Measurements from ENCODE around the gene SPRED1.

Gene SPRED1

DNA sequence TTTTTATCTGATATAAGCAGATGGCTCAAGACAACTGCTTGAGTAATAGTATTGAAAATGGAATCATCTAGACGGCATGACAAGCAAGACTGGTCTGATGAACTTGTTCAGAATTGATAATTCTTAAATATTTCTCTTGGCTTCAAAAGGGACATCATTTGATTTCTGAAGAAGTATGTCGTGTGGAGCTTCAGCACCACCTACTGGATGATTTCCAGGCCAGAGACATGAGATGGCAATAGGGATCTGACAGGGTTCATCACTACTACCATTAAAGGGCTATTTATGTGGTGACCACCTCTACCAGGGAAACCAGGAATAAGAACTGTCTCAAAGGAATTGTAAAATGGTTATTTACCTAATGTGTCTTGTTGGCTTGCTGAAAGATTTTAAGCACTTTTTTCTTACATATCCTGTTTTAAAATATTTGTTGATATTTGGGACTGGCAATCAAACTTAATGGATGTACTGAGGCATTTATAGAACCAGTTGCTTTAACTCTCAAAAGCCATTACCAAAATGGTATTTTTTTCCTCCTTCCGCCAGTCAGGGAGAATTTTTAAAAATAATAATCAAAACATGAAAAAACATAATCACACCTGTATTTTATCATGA lies 101.8 kb downstream of the SPRED1 start:
- DNase-seq (ENCODE audit: low read depth, low spot score): peak; percentile 72

DNA sequence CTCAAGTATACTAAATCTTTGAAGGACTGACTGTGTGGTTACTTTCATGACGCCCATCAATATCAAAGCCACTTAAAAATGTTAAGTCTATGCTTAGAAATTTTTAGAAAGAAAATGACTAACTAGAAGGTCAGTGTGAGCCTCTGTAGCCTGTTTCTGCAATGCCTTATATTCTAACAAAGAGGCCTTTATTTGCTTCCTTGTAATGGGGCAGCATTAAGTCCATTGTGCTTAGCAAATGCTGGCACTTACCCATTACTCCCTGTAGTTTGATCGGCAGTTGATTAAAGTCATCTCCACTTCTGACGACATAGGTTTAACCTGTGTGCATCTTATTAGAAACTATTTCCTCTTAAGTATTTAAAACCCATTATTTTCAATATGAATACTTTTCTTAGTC lies 109.7 kb downstream of the SPRED1 start:
- DNase-seq (ENCODE audit: low read depth, low spot score): no peak

DNA sequence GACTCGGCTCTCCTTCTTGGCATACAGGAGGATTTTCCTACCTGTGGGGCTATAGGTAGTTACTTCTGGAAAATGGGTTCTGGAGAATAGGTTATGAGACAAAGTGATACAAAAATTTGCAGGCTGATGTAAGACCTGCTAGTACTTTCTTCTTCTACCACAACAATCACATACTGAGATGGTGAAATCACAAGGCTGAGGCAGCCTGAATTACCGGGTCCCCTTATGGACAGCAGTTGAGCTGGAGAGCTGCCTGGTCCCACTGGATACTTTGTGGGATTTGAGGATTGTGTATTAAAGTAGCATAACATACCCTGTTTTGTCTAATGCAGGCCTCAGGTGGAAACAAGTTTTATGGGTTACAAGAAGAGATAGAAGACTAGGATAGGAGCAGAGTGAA lies 114.8 kb downstream of the SPRED1 start:
- DNase-seq (ENCODE audit: low read depth, low spot score): no peak

DNA sequence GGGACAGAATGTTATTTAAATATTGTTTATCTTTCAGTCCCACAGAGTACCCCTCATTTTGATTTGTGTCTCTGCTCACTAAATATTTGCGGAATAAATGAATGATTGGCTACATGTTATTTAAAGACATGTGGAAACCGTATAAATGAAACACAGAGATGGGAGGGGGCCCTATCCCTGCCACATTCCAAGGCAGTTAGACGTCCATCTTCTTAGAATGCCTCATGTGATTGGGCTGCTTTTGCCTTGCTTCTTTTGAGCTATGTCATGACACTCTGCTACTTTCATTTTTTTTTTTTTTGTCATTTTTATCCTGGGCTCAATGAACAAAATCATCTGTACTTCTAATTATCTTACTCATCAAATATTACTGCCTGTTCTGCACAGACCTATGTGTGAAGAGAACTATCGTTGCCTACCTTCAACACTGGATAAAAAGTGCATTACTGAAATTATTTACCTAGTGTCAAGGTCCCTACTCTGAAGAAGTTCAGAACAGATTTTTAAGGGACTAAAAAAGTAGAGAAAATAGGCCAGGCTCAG lies 117.4 kb downstream of the SPRED1 start:
- DNase-seq (ENCODE audit: low read depth, low spot score): no peak

GRCh38 chr15:38373016-38373415 lies 120.4 kb downstream of the SPRED1 start:
- no peak for DNase-seq (ENCODE audit: low read depth, low spot score)

- DNase-seq (ENCODE audit: low read depth, low spot score): no peak
Measured at GRCh38 chr15:38374029-38374428, 121.4 kb downstream of the SPRED1 start.

- DNase-seq (ENCODE audit: low read depth, low spot score): no peak
Measured at GRCh38 chr15:38374556-38374955, 121.9 kb downstream of the SPRED1 start.

DNA sequence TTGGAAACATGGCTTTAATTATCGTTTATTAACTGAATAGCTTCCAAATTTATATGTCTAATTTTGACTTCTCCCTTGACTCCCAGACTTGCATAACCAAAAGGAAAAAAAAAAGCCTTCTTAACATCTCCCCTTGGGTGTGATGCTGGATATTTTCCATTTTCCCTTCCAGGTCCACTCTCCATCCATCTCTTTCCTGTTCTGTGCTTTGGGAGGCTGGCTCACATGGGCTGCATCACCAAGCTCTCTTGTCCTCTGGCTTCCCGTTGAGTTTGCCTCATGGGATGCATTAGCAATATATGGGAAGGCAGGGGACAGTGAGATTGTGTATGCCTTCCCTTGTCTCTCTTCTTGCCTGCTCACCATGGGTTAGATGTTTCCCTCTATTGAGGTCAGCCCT lies 123.4 kb downstream of the SPRED1 start:
- DNase-seq (ENCODE audit: low read depth, low spot score): no peak

- no peak for DNase-seq (ENCODE audit: low read depth, low spot score)
Measured at GRCh38 chr15:38377636-38378035, 125.0 kb downstream of the SPRED1 start.

DNA sequence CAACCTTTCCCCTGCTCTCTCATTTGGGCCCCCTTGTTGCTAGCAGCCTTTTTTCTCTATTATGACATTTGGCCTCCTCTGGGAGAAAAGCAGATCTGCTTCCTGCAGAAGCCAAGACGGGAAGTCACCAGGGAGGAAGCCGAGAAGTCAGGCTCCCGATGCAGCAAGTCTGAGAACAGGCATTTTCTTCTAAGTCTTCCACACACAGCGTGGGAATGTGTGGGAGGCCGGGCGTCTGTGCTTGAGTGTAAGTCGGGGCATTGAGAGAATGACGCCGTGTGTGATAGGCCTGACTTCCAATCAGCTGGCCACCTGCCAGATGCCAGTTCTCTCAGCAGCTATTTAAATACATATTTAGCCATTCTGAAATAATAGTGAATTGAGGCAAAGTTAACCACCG lies 125.5 kb downstream of the SPRED1 start:
- peak; percentile 40 for DNase-seq (ENCODE audit: low read depth, low spot score)

- no peak for DNase-seq (ENCODE audit: low read depth, low spot score)
Measured at GRCh38 chr15:38389924-38390542, 137.4 kb downstream of the SPRED1 start.

DNA sequence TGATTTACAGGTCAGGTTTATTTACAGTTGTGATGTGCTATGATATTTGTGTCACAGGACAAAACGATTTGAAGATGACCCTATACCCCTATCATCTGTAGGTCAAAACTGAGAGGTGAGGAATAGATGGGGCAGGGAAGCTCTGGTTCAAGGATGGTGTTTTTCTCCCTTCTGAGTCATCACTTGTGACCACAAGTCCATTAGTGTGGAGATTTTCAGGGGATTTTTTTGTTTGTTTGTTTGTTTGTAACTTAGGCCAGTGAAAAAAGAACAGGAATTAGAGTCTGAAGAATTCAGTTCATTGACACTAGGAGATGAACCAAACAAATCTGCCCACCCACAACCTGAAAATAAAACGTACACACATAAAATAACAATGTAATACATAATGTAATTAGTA lies 138.6 kb downstream of the SPRED1 start:
- DNase-seq (ENCODE audit: low read depth, low spot score): no peak

- DNase-seq (ENCODE audit: low read depth, low spot score): peak; percentile 85
Measured at GRCh38 chr15:38398134-38398533, 145.5 kb downstream of the SPRED1 start.

DNA sequence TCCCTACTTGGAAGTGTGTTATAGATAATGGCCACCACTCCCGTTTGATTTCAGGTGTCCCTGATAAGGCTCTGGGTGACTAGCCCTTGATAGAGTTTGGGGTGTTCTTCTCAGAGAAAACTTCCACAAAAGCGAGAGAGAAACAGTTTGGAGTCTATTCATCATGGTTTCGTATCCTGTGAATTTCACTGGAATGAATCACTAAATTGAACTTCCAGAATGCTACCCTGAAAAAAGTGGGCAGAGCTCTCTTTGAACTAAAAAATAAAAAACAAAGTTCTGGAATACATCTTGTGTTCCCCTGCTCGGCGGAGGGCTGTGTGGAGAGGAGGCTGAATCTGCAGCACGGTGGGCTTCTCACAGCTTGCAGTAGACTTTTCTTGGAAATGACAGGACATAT lies 148.5 kb downstream of the SPRED1 start:
- DNase-seq (ENCODE audit: low read depth, low spot score): no peak

- DNase-seq (ENCODE audit: low read depth, low spot score): no peak
Measured at GRCh38 chr15:38401701-38402100, 149.1 kb downstream of the SPRED1 start.

GRCh38 chr15:38406436-38406835 lies 153.8 kb downstream of the SPRED1 start:
- no peak for DNase-seq (ENCODE audit: low read depth, low spot score)

All from smooth muscle cell of the brain vasculature (primary cell).